Suprapubic skin (tissue), 4 donors: ENCODE data around the gene DTD1. TPM values are rescaled to one million over a fixed set of nuclear protein-coding genes. Genes with fewer than 3 reads are reported as not detected.

Experiments
- DNase-seq, 2 donors: peaks; one replicate each; pipeline ENCODE4 v3.0.0-alpha.2; 2019; ENCODE audit warnings: low spot score in 2 of 2
- H3K27ac ChIP-seq: fragments of 200-600 bp; sonication (generic); one replicate; pipeline ENCODE4 v1.5.1; 2019
- H3K27me3 ChIP-seq: fragments of 200-600 bp; sonication (generic); one replicate; pipeline ENCODE4 v1.5.1; 2019
- H3K36me3 ChIP-seq: fragments of 200-600 bp; sonication (generic); one replicate; pipeline ENCODE4 v1.5.1; 2019
- H3K4me1 ChIP-seq: fragments of 200-600 bp; sonication (generic); one replicate; pipeline ENCODE4 v1.5.1; 2019
- H3K4me3 ChIP-seq: fragments of 200-600 bp; sonication (generic); one replicate; pipeline ENCODE4 v1.5.1; 2019; ENCODE audit warnings: mild to moderate bottlenecking
- H3K9me3 ChIP-seq: fragments of 200-600 bp; sonication (generic); one replicate; pipeline ENCODE4 v1.5.1; 2019
- EP300 ChIP-seq: sonication (generic); formaldehyde crosslinking; IDR thresholded peaks from one replicate; pipeline ENCODE4 v1.6.1; 2017; ENCODE audit warnings: antibody characterized with exemption
- POLR2A ChIP-seq, 2 donors: fragments of 450-650 bp; IDR thresholded peaks; one replicate each; pipeline ENCODE4 v1.6.1; 2017; ENCODE audit warnings: antibody characterized with exemption in 2 of 2, mild to moderate bottlenecking in 2 of 2, moderate library complexity in 2 of 2
- POLR2AphosphoS5 ChIP-seq, 3 donors: sonication (generic); formaldehyde crosslinking; IDR thresholded peaks; one replicate each; pipeline ENCODE4 v1.6.1; 2017; ENCODE audit warnings: antibody characterized with exemption in 3 of 3
- WGBS: methylation state at CpG from one replicate; pipeline ENCODE4 v1.1.5; 2018; 5-methylcytosine and 5-hydroxymethylcytosine counted together
- total RNA-seq, 4 donors: library from RNA; depleted of rRNA; stranded (reverse); fragments of >200 nt; gene quantifications; one replicate each; pipeline ENCODE4 v1.1.0, GENCODE V29; 2016
- TF ChIP-seq, protein P1 (sequence below), 2 donors: fragments of 200-600 bp in 1 of 2; fragments of 450-650 bp in 1 of 2; sonication (generic) in 1 of 2; IDR thresholded peaks; one replicate each; pipeline ENCODE4 v1.5.1; 2016 to 2019; ENCODE audit warnings: antibody characterized with exemption in 2 of 2, mild to moderate bottlenecking in 1 of 2, moderate library complexity in 1 of 2

Gene DTD1
- total RNA-seq, 4 donors from 2014 or later: 22.5 to 33.2 (median 27.0) TPM

DNA sequence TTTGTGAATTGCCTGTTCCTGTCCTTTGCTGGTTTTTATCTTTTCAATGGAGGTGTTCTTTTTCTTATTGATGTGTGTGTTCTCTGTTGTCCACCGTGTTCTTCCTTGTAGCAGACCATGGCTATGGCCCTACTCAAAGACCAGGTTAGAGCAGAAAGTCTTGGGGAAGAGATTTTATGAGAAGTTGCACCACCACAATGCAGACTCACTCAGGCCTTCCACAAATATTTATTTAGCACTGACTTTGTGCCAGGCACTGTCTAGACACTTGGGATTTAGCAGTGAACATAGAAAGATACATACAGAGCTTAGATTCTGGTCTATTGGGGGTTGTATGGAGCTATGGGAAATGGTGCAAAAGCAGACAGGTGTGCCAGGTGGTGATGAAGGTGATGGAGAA lies 98.8 kb downstream of the DTD1 start:
- no peak for TF ChIP-seq POLR2AphosphoS5 (IDR thresholded peaks at IDR 0.05)
- TF ChIP-seq, protein P1, sequence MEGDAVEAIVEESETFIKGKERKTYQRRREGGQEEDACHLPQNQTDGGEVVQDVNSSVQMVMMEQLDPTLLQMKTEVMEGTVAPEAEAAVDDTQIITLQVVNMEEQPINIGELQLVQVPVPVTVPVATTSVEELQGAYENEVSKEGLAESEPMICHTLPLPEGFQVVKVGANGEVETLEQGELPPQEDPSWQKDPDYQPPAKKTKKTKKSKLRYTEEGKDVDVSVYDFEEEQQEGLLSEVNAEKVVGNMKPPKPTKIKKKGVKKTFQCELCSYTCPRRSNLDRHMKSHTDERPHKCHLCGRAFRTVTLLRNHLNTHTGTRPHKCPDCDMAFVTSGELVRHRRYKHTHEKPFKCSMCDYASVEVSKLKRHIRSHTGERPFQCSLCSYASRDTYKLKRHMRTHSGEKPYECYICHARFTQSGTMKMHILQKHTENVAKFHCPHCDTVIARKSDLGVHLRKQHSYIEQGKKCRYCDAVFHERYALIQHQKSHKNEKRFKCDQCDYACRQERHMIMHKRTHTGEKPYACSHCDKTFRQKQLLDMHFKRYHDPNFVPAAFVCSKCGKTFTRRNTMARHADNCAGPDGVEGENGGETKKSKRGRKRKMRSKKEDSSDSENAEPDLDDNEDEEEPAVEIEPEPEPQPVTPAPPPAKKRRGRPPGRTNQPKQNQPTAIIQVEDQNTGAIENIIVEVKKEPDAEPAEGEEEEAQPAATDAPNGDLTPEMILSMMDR (IDR thresholded peaks at IDR 0.05): no peak
- no peak for TF ChIP-seq POLR2A (IDR thresholded peaks at IDR 0.05)
- no peak for TF ChIP-seq EP300
- Histone ChIP-seq H3K27me3 (no peaks in the 10 kb centered on the region), H3K4me3 (no peak overlapping the region), H3K36me3 (no peaks in the 10 kb centered on the region), H3K27ac (no peak overlapping the region), H3K9me3 (no peaks in the 10 kb centered on the region), H3K4me1 (no peaks in the 10 kb centered on the region)
- no peak for DNase-seq
- WGBS: 100% methylated on average over 1 of the region's 1 CpG

DNA sequence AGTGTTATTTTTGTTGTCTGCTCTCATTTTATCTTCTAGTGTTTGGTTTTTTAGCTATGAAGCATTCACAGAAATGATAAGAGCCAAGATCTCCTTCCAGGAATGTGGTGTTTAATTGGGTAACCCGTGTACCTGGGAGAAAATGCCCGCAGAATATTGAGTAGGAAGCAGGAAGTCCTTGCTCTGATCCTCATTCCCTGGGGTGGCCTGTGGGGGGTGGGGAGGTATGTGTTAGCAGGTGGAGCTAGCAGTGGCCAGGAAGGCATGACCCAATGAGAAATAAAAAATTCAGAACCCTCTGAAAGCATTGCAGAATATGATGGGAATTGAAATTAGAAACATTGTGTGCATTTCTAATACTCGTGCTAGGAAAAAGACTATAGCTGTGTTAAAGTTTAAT lies 100.8 kb downstream of the DTD1 start:
- Histone ChIP-seq H3K4me3 (no peak overlapping the region), H3K36me3 (no peaks in the 10 kb centered on the region), H3K27me3 (no peaks in the 10 kb centered on the region), H3K9me3 (no peaks in the 10 kb centered on the region), H3K27ac (no peak overlapping the region), H3K4me1 (no peaks in the 10 kb centered on the region)
- no peak for TF ChIP-seq POLR2A (IDR thresholded peaks at IDR 0.05)
- TF ChIP-seq, protein P1 (IDR thresholded peaks at IDR 0.05): no peak
- no peak for TF ChIP-seq EP300
- TF ChIP-seq POLR2AphosphoS5 (IDR thresholded peaks at IDR 0.05): no peak
- WGBS: 78% methylated on average over 3 of the region's 3 CpGs
- DNase-seq: no peak

DNA sequence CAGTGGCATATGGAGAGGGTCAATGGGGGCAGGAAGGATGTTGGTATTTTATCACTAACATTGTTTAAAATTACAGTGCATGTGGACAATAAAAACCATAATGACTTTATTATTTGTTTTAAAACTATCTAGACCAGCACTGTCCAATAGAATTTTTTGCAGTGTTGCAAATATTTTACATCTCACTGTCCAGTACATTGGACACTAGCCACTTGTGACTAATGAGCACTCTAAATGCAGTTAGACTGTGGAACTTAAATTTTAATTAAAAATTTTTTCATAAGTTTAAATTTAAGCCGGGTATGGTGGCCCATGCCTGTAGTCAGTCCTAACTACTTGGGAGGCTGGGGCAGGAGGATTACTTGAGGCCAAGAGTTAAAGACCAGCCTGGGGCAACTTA lies 101.7 kb downstream of the DTD1 start:
- Histone ChIP-seq H3K4me3 (no peak overlapping the region), H3K27ac (no peak overlapping the region), H3K9me3 (no peaks in the 10 kb centered on the region), H3K27me3 (no peaks in the 10 kb centered on the region), H3K36me3 (no peaks in the 10 kb centered on the region), H3K4me1 (no peaks in the 10 kb centered on the region)
- no peak for DNase-seq
- WGBS: 73% methylated on average over 1 of the region's 1 CpG
- TF ChIP-seq, protein P1 (IDR thresholded peaks at IDR 0.05): no peak
- no peak for TF ChIP-seq EP300

DNA sequence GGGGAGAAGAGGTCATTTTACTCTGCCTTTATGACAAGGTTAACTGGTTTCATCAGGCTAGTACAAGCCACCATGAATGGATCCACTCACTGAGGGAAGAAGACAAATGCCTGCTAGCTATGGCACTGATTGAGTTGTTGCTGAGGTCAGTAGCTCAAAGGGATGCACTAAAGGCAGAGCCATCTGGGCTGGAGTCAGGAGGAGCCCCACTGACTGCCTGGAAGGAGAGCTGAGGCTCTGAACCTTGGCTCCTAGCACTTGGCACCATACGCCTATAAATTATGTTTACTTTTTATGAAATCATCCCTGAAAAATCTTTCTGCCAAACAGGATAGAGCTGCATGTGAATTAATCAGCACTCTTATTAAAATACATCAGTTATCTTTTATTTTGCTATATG lies 104.6 kb downstream of the DTD1 start:
- Histone ChIP-seq H3K36me3 (no peaks in the 10 kb centered on the region), H3K4me1 (no peaks in the 10 kb centered on the region), H3K4me3 (no peak overlapping the region), H3K27me3 (no peaks in the 10 kb centered on the region), H3K27ac (no peak overlapping the region), H3K9me3 (no peaks in the 10 kb centered on the region)
- WGBS: 25% methylated on average over 1 of the region's 1 CpG
- TF ChIP-seq POLR2A (IDR thresholded peaks at IDR 0.05) (no peak), POLR2AphosphoS5 (IDR thresholded peaks at IDR 0.05) (no peak), EP300 (no peak)
- TF ChIP-seq, protein P1 (IDR thresholded peaks at IDR 0.05): no peak
- no peak for DNase-seq

DNA sequence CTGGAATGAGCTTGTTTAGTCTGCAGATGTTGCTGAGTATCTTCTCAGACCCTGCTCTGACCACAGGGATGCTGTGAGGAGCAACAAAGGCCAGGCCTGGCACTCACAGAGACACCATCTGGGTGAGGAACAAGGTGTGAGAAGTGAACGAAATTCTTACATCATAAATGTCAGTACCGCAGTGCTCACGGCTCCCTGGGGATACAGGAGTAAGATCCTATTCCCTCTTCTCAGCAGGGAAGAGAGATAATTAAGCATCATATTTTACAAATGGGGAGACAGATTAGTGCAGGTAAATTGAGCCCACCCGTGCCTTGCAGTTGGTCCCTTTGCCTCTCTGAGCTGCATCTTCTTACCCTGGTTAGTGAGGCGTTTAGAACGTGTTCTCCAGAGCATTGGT lies 106.2 kb downstream of the DTD1 start:
- WGBS: 95% methylated on average over 6 of the region's 6 CpGs
- TF ChIP-seq POLR2AphosphoS5 (IDR thresholded peaks at IDR 0.05): no peak
- TF ChIP-seq EP300: no peak
- TF ChIP-seq POLR2A (IDR thresholded peaks at IDR 0.05): no peak
- TF ChIP-seq, protein P1 (IDR thresholded peaks at IDR 0.05): no peak
- Histone ChIP-seq H3K27ac (no peak overlapping the region), H3K4me1 (no peaks in the 10 kb centered on the region), H3K27me3 (no peaks in the 10 kb centered on the region), H3K36me3 (no peaks in the 10 kb centered on the region), H3K9me3 (no peaks in the 10 kb centered on the region), H3K4me3 (no peak overlapping the region)
- DNase-seq: no peak
